Loucy (cell line): ENCODE measurements around the gene ASTN2.

Source experiments
- H2AFZ ChIP-seq: fragments of 200-600 bp; sonication (generic); 2 replicates; pipeline ENCODE4 v1.6.0; 2016; ENCODE audit warnings: antibody characterized with exemption, mild to moderate bottlenecking, low read length, moderate library complexity
- H3F3A ChIP-seq: fragments of 200-600 bp; 2 replicates; pipeline ENCODE4 v1.6.0; 2016; ENCODE audit warnings: antibody characterized with exemption, low read depth, mild to moderate bottlenecking
- H3K27me3 ChIP-seq: fragments of 200-600 bp; sonication (generic); 2 replicates; pipeline ENCODE4 v1.6.1; 2014; ENCODE audit warnings: low read length, mild to moderate bottlenecking; ENCODE audit not compliant: insufficient read depth, poor library complexity, severe bottlenecking
- H3K36me3 ChIP-seq: fragments of 200-600 bp; sonication (generic); 2 replicates; pipeline ENCODE4 v1.6.1; 2016; ENCODE audit warnings: low read length; ENCODE audit not compliant: insufficient read depth
- H3K4me1 ChIP-seq: fragments of 200-600 bp; sonication (generic); 2 replicates; pipeline ENCODE4 v1.5.1; 2014; ENCODE audit warnings: low read length, mild to moderate bottlenecking; ENCODE audit not compliant: insufficient read depth, poor library complexity, severe bottlenecking
- H3K4me2 ChIP-seq: fragments of 200-600 bp; sonication (generic); 2 replicates; pipeline ENCODE4 v1.6.0; 2014; ENCODE audit warnings: antibody characterized with exemption, low read length, low read depth, mild to moderate bottlenecking; ENCODE audit not compliant: poor library complexity, severe bottlenecking
- H3K4me3 ChIP-seq: fragments of 200-600 bp; sonication (generic); 2 replicates; pipeline ENCODE4 v1.5.1; 2014; ENCODE audit warnings: low read length, mild to moderate bottlenecking, mixed read lengths; ENCODE audit not compliant: poor library complexity, severe bottlenecking
- H3K79me2 ChIP-seq: fragments of 200-600 bp; sonication (generic); 2 replicates; pipeline ENCODE4 v1.6.1; 2014; ENCODE audit warnings: low read length; ENCODE audit not compliant: insufficient read depth
- H3K9ac ChIP-seq: fragments of 200-600 bp; sonication (generic); 2 replicates; pipeline ENCODE4 v1.6.0; 2014; ENCODE audit warnings: mild to moderate bottlenecking, low read depth, low read length, moderate library complexity; ENCODE audit not compliant: poor library complexity, severe bottlenecking
- H3K9me2 ChIP-seq: fragments of 200-600 bp; sonication (generic); replicated peaks from 2 replicates; pipeline ENCODE4 v1.6.1; 2016; ENCODE audit warnings: low read depth, low read length, mixed read lengths
- H3K9me3 ChIP-seq: fragments of 200-600 bp; sonication (generic); 2 replicates; pipeline ENCODE4 v1.6.1; 2014; ENCODE audit warnings: mild to moderate bottlenecking, antibody characterized with exemption, low read length, low read depth; ENCODE audit not compliant: insufficient read depth
- H4K20me1 ChIP-seq: fragments of 200-600 bp; sonication (generic); 2 replicates; pipeline ENCODE4 v1.6.0; 2014; ENCODE audit warnings: antibody characterized with exemption, low read length, mild to moderate bottlenecking; ENCODE audit not compliant: insufficient read depth, poor library complexity, severe bottlenecking
- CTCF ChIP-seq: fragments of 200-600 bp; sonication (generic); conservative IDR thresholded peaks from 2 replicates; pipeline ENCODE4 v1.5.1; 2014; ENCODE audit warnings: mild to moderate bottlenecking, antibody characterized with exemption, low read length
- EZH2phosphoT487 ChIP-seq: fragments of 200-600 bp; IDR thresholded peaks from 2 replicates; pipeline ENCODE4 v1.6.1; 2018; ENCODE audit warnings: antibody characterized with exemption, mild to moderate bottlenecking, moderate library complexity, borderline replicate concordance

Gene ASTN2

GRCh38 chr9:116632990-116633838 is 781.6 kb downstream of the ASTN2 start:
- H3K9ac ChIP-seq, result no peak overlapping the region

GRCh38 chr9:116629634-116630033 is 785.2 kb downstream of the ASTN2 start:
- no peaks in the 10 kb centered on the region for H4K20me1 ChIP-seq
- H3K27me3 ChIP-seq, result no peaks in the 10 kb centered on the region
- TF ChIP-seq EZH2phosphoT487, result no peak
- TF ChIP-seq CTCF, result no peak
- H2AFZ ChIP-seq, result no peak overlapping the region
- no peak overlapping the region for H3K9ac ChIP-seq
- H3K9me2 ChIP-seq, result no peaks in the 10 kb centered on the region
- no peaks in the 10 kb centered on the region for H3F3A ChIP-seq
- no peaks in the 10 kb centered on the region for H3K36me3 ChIP-seq
- no peaks in the 10 kb centered on the region for H3K79me2 ChIP-seq
- H3K4me1 ChIP-seq, result no peaks in the 10 kb centered on the region
- no peak overlapping the region for H3K4me2 ChIP-seq
- no peaks in the 10 kb centered on the region for H3K9me3 ChIP-seq
- H3K4me3 ChIP-seq, result no peak overlapping the region

More at GRCh38 chr9:116632990-116633838, 781.6 kb downstream of the ASTN2 start:
- Histone ChIP-seq H3K79me2 (no peaks in the 10 kb centered on the region), H3K36me3 (no peaks in the 10 kb centered on the region), H3F3A (no peaks in the 10 kb centered on the region), H4K20me1 (no peaks in the 10 kb centered on the region), H3K4me2 (no peak overlapping the region), H3K4me3 (no peak overlapping the region), H2AFZ (no peak overlapping the region), H3K9me2 (no peaks in the 10 kb centered on the region), H3K9me3 (no peaks in the 10 kb centered on the region), H3K4me1 (no peaks in the 10 kb centered on the region), H3K27me3 (no peaks in the 10 kb centered on the region)
- TF ChIP-seq CTCF (no peak), EZH2phosphoT487 (no peak)

- H3K36me3 ChIP-seq, result no peaks in the 10 kb centered on the region
- no peaks in the 10 kb centered on the region for H3F3A ChIP-seq
- H3K9me3 ChIP-seq, result no peaks in the 10 kb centered on the region
- no peak overlapping the region for H3K4me3 ChIP-seq
- no peaks in the 10 kb centered on the region for H3K27me3 ChIP-seq
- no peak overlapping the region for H3K9ac ChIP-seq
- TF ChIP-seq CTCF (no peak), EZH2phosphoT487 (no peak)
- H3K4me2 ChIP-seq, result no peak overlapping the region
- no peak overlapping the region for H2AFZ ChIP-seq
- no peaks in the 10 kb centered on the region for H3K4me1 ChIP-seq
- no peaks in the 10 kb centered on the region for H3K9me2 ChIP-seq
- no peaks in the 10 kb centered on the region for H3K79me2 ChIP-seq
- no peaks in the 10 kb centered on the region for H4K20me1 ChIP-seq
These were observed 786.1 kb downstream of the ASTN2 start for GRCh38 chr9:116628716-116629115.
